Measurements from ENCODE around the gene DZIP1L. TPM values are rescaled to one million over a fixed set of nuclear protein-coding genes. Genes with fewer than 3 reads are reported as not detected.

Gene DZIP1L
- total RNA-seq, 1 experiment from 2014 or later, result 15.3 TPM

DNA sequence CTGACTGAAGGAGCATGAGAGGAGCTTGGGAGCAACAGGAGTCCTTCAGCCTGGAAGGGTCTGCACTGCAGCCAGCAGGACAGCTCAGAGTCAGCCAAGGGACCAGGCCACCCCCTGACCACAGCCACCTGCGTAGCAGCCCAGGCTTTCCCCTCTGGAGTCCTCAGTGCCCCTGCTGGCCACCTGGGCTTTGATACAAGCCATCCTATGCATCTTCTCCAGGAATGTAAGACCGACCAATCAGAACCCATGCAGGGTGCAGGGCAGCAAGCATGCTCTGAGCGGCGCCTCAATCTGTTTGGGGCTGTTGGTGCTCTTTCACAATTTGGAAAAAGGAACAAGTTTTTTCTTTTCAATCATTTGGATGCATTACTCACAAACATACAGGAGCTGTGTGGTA lies 52.0 kb downstream of the DZIP1L start (continued):
- TF ChIP-seq SP1 (CRISPR knock-in tag; conservative IDR thresholded peaks at IDR 0.05), result no peak
- TF ChIP-seq RELA (CRISPR knock-in tag; IDR thresholded peaks at IDR 0.05; ENCODE audit: borderline replicate concordance), result no peak
- TF ChIP-seq ELF4 (CRISPR knock-in tag; IDR thresholded peaks at IDR 0.05; ENCODE audit: low read depth), result no peak
- no peak for TF ChIP-seq FOXP1 (CRISPR knock-in tag; IDR thresholded peaks at IDR 0.05; ENCODE audit: borderline replicate concordance)
- TF ChIP-seq SMAD3 (CRISPR knock-in tag; IDR thresholded peaks at IDR 0.05; ENCODE audit: borderline replicate concordance), result no peak
- TF ChIP-seq, protein P1, sequence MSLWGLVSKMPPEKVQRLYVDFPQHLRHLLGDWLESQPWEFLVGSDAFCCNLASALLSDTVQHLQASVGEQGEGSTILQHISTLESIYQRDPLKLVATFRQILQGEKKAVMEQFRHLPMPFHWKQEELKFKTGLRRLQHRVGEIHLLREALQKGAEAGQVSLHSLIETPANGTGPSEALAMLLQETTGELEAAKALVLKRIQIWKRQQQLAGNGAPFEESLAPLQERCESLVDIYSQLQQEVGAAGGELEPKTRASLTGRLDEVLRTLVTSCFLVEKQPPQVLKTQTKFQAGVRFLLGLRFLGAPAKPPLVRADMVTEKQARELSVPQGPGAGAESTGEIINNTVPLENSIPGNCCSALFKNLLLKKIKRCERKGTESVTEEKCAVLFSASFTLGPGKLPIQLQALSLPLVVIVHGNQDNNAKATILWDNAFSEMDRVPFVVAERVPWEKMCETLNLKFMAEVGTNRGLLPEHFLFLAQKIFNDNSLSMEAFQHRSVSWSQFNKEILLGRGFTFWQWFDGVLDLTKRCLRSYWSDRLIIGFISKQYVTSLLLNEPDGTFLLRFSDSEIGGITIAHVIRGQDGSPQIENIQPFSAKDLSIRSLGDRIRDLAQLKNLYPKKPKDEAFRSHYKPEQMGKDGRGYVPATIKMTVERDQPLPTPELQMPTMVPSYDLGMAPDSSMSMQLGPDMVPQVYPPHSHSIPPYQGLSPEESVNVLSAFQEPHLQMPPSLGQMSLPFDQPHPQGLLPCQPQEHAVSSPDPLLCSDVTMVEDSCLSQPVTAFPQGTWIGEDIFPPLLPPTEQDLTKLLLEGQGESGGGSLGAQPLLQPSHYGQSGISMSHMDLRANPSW (CRISPR knock-in tag; conservative IDR thresholded peaks at IDR 0.05; ENCODE audit: low read depth), result no peak
- TF ChIP-seq, protein P2, sequence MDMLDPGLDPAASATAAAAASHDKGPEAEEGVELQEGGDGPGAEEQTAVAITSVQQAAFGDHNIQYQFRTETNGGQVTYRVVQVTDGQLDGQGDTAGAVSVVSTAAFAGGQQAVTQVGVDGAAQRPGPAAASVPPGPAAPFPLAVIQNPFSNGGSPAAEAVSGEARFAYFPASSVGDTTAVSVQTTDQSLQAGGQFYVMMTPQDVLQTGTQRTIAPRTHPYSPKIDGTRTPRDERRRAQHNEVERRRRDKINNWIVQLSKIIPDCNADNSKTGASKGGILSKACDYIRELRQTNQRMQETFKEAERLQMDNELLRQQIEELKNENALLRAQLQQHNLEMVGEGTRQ (CRISPR knock-in tag; IDR thresholded peaks at IDR 0.05), result no peak
- TF ChIP-seq RORB (CRISPR knock-in tag; IDR thresholded peaks at IDR 0.05), result no peak

DNA sequence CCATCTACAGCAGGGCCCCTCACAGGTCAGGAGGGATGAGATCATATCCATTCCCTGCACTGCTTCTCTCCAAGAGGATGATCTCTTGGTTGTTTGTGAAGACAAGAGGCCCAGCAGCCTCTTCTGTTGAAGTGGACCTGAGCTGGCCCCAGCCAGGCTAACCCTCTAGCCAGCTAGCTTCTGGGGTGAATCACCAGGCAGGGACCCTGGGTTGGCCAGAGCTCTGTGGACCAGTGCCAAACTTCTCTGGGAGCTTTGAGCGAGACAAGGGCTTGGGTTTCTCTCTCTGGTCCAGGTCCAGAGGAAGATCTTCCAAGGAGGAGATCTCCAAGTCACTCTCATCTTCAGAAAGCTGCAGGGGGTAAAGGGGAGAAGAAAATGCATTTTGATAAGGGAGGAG lies 52.8 kb downstream of the DZIP1L start:
- POLR2A ChIA-PET, result no interaction called here
- no peak overlapping the region for H3K27ac Mint-ChIP-seq
- CTCF ChIA-PET, result interaction anchor here (1.2 to 1.6 kb wide), 2 partner anchors 11 to 39 kb away, joined by 4 to 5 read pairs; no protein-coding TSS in a partner anchor

More for the DNA sequence above, 52.8 kb downstream of the DZIP1L start:
- Mint-ChIP-seq H3K4me1 (peaks cover 15% of the 10 kb centered on the region), H3K4me3 (no peak overlapping the region), H3K9me3 (no peaks in the 10 kb centered on the region), H3K36me3 (peaks cover 13% of the 10 kb centered on the region), H3K27me3 (ENCODE audit: low read depth) (no peaks in the 10 kb centered on the region)
- ATAC-seq (no peak), DNase-seq (ENCODE audit: low spot score) (no peak)
- no peak for TF ChIP-seq ZNF416 (CRISPR knock-in tag; IDR thresholded peaks at IDR 0.05)
- TF ChIP-seq FOXP1 (CRISPR knock-in tag; IDR thresholded peaks at IDR 0.05; ENCODE audit: borderline replicate concordance), result no peak
- TF ChIP-seq, protein P3, sequence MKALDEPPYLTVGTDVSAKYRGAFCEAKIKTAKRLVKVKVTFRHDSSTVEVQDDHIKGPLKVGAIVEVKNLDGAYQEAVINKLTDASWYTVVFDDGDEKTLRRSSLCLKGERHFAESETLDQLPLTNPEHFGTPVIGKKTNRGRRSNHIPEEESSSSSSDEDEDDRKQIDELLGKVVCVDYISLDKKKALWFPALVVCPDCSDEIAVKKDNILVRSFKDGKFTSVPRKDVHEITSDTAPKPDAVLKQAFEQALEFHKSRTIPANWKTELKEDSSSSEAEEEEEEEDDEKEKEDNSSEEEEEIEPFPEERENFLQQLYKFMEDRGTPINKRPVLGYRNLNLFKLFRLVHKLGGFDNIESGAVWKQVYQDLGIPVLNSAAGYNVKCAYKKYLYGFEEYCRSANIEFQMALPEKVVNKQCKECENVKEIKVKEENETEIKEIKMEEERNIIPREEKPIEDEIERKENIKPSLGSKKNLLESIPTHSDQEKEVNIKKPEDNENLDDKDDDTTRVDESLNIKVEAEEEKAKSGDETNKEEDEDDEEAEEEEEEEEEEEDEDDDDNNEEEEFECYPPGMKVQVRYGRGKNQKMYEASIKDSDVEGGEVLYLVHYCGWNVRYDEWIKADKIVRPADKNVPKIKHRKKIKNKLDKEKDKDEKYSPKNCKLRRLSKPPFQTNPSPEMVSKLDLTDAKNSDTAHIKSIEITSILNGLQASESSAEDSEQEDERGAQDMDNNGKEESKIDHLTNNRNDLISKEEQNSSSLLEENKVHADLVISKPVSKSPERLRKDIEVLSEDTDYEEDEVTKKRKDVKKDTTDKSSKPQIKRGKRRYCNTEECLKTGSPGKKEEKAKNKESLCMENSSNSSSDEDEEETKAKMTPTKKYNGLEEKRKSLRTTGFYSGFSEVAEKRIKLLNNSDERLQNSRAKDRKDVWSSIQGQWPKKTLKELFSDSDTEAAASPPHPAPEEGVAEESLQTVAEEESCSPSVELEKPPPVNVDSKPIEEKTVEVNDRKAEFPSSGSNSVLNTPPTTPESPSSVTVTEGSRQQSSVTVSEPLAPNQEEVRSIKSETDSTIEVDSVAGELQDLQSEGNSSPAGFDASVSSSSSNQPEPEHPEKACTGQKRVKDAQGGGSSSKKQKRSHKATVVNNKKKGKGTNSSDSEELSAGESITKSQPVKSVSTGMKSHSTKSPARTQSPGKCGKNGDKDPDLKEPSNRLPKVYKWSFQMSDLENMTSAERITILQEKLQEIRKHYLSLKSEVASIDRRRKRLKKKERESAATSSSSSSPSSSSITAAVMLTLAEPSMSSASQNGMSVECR (CRISPR knock-in tag; IDR thresholded peaks at IDR 0.05; ENCODE audit: borderline replicate concordance), result no peak
- TF ChIP-seq, protein P4, sequence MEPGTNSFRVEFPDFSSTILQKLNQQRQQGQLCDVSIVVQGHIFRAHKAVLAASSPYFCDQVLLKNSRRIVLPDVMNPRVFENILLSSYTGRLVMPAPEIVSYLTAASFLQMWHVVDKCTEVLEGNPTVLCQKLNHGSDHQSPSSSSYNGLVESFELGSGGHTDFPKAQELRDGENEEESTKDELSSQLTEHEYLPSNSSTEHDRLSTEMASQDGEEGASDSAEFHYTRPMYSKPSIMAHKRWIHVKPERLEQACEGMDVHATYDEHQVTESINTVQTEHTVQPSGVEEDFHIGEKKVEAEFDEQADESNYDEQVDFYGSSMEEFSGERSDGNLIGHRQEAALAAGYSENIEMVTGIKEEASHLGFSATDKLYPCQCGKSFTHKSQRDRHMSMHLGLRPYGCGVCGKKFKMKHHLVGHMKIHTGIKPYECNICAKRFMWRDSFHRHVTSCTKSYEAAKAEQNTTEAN (CRISPR knock-in tag; IDR thresholded peaks at IDR 0.05), result no peak
- TF ChIP-seq, protein P5, sequence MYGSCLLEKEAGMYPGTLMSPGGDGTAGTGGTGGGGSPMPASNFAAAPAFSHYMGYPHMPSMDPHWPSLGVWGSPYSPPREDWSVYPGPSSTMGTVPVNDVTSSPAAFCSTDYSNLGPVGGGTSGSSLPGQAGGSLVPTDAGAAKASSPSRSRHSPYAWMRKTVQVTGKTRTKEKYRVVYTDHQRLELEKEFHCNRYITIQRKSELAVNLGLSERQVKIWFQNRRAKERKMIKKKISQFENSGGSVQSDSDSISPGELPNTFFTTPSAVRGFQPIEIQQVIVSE (CRISPR knock-in tag; IDR thresholded peaks at IDR 0.05; ENCODE audit: borderline replicate concordance), result no peak
- TF ChIP-seq, protein P6, sequence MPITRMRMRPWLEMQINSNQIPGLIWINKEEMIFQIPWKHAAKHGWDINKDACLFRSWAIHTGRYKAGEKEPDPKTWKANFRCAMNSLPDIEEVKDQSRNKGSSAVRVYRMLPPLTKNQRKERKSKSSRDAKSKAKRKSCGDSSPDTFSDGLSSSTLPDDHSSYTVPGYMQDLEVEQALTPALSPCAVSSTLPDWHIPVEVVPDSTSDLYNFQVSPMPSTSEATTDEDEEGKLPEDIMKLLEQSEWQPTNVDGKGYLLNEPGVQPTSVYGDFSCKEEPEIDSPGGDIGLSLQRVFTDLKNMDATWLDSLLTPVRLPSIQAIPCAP (CRISPR knock-in tag; IDR thresholded peaks at IDR 0.05), result no peak
- TF ChIP-seq FOXJ3 (CRISPR knock-in tag; IDR thresholded peaks at IDR 0.05; ENCODE audit: borderline replicate concordance), result no peak
- TF ChIP-seq, protein P2 (CRISPR knock-in tag; IDR thresholded peaks at IDR 0.05), result no peak
- TF ChIP-seq NR3C1 (CRISPR knock-in tag; conservative IDR thresholded peaks at IDR 0.05; ENCODE audit: low read depth), result no peak
- no peak for TF ChIP-seq ELF4 (CRISPR knock-in tag; IDR thresholded peaks at IDR 0.05; ENCODE audit: low read depth)
- TF ChIP-seq EMX1 (CRISPR knock-in tag; IDR thresholded peaks at IDR 0.05), result no peak
